GM18867 (cell line): ENCODE results near the gene HASPIN.
A peak's percentile ranks its signal among the peaks of the same experiment; 100 is the strongest.
"Not testable (repeated sequence)": the region's sequence is repeated elsewhere in the genome, so short reads cannot be mapped to it uniquely, and the experiment has no call there.

Source experiments
- ATAC-seq: cut with Tn5 transposase; IDR thresholded peaks from one replicate; pipeline ENCODE4 v1.9.1; 2021; ENCODE audit warnings: mild to moderate bottlenecking, moderate library complexity; ENCODE audit not compliant: unreplicated experiment

Gene HASPIN

DNA sequence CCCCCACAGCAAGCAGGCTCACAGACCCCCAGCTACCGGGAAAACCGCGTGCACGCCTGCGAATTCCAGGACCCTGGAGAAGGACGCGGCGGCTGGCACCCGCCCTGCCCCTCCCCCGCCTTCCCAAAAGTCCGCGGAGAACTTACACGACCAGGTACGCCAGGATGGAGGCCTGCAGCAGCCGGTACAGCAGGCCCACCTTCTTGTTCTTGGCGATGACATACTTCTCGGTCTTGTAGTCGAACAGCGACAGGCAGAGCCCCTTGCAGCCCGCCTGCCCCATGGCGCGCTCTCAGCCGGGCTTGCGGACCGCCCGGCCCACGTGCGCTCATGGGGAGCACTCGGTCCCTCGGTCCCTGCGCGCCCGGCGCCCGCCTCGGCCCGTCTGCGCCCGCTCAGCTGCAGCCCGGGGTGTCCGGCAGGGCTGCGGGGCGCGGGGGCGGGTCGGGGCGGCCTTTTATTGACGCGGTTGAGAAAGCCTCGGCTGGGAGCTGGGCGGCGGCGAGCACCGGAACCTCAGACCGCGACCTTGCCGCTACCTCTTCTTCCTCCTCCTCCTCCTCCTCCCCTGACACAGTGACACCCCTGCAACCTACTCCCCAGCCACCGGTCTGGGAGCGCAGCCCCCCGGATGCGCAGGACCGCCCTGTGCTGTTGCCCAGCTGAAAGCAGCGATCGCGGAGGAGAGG is 27.8 kb upstream of the HASPIN start, which contains the start of gene P2RX5:
Gene P2RX5 (minus strand): TSS at position 433 of the 689 bp plus-strand sequence. CDS start 150 bp downstream, at position 283.
- ATAC-seq = no peak

DNA sequence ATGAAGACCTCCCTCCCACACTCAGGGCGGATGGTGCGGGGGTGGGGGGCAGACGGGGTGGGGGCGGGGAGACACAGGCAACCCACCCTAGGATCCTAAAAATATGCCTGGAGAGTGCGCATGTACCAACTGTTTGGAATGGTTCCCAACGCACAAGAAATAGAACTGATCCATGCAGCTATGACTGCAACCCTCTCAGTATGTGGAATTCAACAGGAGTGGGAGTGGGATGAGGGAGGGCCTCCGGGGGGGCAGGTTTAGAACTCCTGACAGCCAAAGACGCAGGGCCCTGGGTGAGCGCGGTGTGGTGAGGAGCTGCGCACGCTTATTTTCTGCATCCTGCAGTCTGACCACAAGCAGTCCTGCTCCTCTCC is 26.6 kb upstream of the HASPIN start:
- no peak for ATAC-seq

DNA sequence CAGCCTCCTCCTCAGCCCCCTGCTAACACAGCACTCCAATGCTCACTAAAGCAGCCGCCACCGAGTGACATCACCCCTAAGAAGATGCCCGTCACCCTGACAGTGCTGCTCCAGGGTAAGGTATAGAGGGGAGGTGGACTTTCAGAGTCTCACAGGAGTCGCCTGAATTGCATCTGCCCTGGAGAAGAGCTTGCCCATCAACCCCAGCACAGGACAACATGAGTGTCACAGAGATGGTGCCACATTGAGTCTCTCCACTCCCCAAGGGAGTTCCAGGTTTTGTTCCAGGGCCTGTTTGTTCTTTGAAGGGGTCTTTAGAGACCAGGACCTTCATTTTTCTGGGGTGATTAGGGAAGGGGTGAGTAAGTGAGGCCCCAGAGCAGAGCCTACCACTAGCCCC is 25.6 kb upstream of the HASPIN start:
- no peak for ATAC-seq

DNA sequence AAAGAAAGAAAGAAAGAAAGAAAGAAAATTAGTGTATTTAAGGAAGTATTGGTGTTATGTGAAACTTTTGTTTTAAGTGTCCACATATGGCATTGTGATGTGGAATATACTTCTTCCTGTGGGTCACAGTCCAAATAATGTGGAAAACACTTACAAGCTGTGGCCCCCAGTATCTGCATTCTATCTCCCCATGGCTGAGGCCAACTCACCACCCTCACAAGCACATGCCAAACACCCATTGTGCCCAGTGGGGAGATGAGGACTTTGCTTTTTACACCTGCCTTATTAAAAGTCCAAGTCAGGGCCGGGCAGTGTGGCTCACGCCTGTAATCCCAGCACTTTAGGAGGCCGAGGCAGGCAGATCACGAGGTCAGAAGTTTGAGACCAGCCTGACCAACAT is 23.8 kb upstream of the HASPIN start:
- no peak for ATAC-seq

DNA sequence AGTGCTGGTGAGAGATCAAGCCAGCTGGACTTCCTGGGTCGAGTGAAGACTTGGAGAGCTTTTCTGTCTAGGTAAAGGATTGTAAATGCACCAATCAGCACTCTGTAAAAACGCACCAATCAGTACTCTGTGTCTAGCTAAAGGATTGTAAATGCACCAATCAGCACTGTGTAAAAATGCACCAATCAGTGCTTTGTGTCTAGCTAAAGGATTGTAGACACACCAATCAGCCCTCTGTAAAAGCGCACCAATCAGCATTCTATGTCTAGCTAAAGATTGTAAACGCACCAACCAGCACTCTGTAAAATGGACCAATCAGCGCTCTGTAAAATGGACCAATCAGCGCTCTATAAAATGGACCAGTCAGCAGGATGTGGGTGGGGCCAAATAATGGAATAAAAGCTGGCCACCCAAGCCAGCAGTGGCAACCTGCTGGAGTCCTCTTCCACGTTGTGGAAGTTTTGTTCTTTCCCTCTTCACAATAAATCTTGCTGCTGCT is 21.6 kb upstream of the HASPIN start:
- not testable (repeated sequence) for ATAC-seq

DNA sequence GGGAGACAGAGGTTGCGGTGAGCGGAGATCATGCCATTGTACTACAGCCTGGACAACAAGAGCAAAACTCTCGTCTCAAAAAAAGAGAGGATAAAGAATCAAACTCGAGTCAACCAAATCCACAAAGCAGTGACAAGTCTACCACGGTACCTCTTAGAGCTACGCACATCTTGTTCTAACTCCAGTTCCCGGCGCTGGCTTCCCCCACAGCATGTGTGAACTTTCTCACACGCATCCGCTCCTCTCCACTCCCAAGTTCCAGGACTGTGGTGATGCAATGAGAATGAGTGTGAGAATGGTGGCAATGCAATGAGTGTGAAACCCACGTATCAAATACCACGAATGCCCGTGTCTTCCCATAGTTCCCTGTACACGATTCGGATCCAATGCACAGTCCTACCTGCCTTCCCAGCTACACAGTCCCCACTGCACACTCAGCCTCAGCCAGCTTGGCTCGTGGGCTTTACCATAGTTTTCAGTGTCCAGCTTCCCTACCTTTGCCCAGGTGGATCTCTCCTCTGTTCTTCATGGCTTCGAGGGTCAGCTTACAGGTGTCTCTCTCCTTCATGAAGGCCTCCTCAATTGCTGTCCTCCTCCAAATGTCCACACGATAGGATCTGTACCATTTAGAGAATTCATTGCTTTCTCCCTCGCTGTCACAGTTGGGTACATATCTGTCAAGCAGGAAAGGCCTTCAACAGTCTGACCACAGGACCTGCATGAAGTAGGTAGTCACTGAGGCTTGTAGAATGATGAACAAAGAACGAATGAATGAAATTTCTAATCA is 18.6 kb upstream of the HASPIN start:
- no peak for ATAC-seq

DNA sequence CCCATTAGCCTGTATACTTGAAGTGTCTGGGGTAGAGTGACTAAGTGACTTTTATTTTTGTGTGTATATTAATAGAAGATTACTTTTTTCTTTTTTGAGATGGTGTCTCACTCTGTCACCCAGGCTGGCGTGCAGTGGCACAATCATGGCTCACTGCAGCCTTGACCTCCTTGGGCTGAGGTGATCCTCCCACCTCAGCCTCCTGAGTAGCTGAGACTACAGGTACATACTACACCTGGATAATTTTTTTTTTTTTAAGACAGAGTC is 18.1 kb upstream of the HASPIN start:
- not testable (repeated sequence) for ATAC-seq

DNA sequence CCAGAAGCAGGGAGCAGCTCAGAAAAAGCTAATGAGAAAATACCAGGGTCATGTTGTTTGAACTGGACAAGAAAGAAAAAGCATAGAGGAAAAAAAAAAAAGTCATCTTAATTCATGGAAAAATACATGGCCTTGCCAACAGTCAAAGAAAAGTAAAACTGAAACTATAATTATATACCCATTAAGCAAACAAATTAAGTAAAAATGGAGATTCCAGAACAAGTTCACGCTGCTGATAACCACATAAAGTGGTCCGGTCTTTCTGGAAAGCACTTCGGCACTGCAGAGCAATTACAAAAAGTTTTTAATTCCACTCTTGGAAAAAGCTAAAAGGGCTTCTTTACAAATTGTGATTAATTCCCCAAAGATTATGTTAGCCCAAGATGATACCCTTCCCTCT is 15.3 kb upstream of the HASPIN start:
- no peak for ATAC-seq

DNA sequence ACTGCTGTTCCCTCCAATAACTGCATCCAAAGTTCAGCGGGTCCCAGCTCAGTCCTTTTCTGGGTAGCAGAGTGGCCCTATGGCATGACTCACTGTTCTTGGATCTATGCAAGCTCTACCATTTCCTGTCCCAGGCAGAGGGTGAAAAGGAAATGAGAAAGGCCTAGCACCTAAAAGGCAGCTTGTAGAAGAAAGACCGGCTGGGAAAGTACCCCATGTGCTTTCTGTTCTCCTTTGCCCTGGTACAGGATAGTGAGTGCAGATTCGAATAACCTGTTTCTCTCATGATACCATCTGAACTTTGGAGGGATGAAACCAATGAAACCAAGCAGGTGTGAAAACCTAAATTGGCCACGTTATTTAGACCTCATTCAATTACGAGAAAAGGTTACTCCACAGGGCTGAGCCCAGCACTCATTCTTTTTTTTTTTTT is 12.7 kb upstream of the HASPIN start:
- peak; percentile 94 for ATAC-seq

DNA sequence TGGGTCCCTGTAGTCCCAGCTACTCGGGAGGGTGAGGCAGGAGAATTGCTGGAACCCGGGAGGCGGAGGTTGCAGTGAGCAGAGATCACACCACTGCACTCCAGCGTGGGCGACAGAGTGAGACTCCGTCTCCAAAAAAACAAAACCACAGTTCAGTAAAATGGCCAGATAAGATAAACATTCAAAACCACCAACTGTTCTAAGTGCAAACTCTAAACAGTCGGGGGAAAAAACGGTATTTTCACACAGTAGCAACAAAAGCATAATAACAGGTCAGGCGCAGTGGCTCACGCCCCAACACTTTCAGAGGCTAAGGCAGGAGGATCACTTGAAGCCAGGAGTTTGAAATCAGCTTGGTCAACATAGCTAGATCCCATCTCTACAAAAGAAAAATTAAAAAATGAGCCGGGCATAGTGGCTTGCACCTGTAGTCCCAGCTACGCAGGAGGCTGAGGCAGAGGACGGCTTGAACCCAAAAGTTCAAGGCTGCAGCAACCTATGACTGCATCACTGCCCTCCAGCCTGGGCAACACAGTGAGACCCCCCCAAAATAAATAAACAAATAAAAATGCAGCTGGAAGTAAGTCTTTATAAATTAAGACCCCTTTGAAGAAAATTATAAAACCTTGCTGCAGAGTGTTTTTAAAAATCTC is 10.8 kb upstream of the HASPIN start:
- ATAC-seq = no peak

DNA sequence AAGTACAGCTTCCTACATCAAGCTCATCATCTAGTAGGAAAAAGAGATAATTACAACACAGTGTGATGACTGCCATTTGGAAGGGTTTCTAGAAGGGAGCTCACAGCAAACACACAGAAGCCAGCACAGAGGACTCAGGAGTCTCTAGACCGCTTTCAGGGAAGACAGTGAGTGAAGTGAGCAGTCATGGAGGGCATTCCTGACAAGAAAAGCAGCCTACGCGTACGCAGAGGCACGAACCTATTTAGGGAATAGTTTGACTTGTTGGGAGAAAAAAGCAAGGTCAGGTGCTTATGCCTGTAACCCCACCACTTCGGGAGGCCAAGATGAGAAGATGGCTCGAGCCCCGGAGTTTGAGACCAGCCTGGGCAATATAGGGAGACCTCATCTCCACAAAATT is 8.4 kb upstream of the HASPIN start:
- ATAC-seq = no peak

DNA sequence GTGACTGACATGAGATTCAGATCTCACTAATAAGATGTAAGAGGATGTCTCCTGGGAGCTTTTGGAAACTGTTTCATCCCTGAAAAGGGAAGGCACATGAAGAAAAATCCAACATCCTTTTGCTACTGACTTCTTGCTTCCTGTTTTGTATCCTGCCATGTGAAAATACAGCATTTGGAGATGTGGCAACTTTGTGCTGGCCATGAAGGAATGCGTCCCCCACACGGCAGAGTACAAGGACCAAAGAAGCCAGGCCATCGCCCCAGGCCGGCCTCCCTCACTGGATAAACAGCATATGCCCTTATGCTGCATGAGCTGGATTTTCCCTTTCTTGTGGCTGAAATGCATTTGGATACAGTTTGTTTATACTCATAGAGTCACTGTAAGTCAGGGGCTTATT is 5.5 kb upstream of the HASPIN start:
- no peak for ATAC-seq

DNA sequence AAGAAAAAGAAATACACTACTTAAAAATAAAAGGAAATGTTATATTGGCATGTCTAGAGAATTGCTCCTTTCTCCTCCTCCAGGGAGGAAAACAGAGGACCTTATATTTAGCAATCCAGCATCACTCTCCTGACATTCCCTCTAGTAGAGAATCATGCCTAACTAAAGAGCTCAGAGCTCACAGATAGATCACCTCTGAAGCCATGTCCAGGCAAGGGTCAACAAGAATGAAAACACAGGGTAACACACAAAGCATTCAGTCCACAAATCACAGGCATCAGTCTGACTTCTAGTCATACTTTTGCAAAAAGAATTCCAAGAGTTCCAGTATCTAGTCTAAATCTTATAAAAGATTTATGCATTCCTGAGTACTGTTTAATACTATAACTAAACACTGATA is 4.4 kb upstream of the HASPIN start:
- ATAC-seq = no peak

DNA sequence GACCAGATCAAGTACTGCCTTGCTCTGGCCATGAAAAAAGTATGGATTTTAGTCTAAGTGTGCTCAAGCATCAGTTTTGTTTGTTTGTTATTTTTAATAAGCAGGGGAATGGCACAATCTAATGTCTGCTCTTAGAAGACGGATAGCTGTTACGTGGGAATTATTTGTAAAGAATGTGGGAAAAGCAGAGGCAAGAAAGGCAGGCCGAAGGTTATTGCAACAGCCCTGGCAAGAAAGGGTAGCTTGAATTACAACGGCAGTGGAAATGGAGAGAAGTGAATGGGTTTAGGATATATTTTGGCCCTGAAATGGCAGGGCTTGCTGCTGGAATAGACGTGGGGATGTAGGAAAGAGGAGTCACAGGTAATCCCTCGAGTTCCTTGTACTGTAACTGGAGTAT is 987 bp upstream of the HASPIN start:
- no peak for ATAC-seq

DNA sequence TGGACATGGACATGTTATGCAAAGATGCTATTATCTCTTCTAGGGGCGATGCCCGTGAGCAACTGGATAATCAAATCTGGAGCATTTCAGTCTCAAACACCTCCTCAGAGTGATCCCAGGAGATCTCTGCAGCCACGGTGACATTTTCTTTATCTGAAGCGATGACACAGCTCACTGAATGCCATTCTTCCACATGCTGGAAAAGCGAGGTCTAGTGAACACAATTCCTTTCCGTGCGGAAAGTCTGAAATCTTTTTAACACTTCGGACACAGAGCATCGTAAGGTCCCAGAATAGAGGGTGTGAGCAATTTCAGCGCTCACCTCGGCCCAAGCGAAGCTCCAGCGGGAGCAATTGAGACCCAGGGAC is 531 bp upstream of the HASPIN start:
- ATAC-seq = peak; percentile 10

DNA sequence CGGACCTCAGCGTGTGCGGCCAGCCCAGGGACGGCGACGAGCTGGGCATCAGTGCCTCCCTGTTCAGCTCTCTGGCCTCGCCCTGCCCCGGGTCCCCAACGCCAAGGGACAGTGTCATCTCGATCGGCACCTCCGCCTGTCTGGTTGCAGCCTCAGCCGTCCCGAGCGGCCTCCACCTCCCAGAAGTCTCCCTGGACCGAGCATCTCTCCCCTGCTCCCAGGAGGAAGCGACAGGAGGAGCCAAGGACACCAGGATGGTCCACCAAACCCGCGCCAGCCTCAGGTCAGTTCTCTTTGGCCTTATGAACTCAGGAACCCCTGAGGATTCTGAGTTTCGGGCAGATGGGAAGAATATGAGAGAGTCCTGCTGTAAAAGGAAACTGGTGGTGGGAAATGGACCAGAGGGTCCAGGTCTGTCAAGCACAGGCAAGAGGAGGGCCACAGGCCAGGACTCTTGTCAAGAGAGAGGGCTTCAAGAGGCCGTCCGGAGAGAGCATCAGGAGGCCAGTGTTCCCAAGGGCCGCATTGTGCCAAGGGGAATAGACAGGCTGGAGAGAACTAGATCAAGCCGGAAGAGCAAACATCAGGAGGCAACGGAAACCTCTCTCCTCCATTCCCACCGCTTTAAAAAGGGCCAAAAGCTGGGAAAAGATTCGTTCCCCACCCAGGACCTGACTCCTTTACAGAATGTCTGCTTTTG is 825 bp downstream of the HASPIN start:
- ATAC-seq = no peak

DNA sequence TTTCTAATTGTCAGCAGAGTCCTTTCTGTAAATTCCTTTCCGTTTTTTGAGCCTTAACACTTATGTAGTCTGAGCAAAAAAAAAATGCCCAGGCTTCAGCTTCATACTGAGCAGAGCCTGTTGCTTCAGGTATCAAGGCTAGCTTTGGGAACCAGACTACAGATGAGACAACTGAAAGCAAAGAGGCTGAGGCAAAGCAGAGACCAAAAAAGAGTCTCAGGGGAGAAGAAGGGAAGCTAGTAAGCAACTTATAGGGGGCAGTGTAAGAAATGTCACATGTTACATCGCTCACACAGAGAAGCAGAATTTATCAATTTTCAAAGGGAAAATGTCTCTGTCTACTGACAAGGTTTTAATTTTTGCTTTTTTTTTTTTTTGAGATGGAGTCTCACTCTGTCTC is 3.3 kb downstream of the HASPIN start:
- ATAC-seq = no peak

DNA sequence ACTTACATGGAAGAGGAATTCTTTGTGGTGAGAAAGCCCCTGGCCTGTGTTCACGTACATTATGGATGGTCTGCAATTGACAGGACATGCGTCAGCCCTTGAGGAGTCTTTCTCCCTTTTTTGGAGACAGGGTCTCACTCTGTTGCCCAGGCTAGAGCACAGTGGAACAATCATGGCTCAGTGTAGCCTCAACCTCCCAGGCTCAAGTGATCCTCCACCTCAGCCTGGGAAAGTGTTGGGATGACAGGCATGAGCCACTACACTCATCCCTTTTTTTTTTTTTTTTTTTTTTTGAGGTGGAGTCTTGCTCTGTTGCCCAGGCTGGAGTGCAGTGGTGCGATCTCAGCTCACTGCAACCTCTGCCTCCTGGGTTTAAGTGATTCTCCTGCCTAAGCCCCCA is 4.4 kb downstream of the HASPIN start:
- ATAC-seq = not testable (repeated sequence)

DNA sequence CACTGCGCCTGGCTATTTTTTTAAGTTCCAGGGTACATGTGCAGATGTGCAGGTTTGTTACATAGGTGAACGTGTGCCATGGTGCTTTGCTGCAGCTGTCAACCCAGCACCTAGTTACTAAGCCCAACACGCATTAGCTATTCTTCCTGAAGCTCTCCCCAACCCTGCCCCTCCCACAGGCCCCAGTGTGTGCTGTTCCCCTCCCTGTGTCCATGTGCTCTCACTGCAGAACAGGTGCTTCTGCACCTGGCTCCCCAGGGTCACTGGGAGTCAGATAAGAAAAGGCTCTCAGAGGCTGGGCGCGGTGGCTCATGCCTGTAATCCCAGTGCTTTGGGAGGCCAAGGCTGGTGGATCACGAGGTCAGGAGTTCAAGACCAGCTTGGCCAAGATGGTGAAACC is 6.2 kb downstream of the HASPIN start:
- ATAC-seq = no peak

DNA sequence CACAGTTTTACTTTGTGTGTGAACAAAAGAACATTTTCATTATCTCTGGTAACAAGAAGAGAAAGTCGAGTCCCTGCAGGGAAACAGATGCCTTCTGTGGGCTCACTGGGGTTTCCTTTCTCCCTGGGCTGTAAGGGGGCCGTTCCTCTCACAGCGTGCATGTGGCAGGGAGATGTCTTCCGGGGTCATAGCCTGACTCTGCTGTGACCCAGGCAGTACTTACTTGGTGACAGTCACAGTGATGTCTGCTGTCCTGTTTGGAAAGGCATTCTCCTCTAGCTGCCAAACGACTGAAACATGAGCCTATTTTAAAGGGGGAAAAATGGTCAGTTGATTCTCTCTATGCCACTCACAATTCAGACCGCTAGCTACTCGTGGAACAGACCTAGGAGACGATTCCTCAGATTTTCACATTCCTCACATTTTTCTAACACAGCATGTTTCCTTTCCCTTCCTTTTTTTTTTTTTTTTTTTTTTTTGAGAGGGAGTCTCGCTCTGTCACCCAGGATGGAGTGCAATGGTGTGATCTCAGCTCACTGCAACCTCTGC is 7.3 kb downstream of the HASPIN start:
- ATAC-seq = no peak

DNA sequence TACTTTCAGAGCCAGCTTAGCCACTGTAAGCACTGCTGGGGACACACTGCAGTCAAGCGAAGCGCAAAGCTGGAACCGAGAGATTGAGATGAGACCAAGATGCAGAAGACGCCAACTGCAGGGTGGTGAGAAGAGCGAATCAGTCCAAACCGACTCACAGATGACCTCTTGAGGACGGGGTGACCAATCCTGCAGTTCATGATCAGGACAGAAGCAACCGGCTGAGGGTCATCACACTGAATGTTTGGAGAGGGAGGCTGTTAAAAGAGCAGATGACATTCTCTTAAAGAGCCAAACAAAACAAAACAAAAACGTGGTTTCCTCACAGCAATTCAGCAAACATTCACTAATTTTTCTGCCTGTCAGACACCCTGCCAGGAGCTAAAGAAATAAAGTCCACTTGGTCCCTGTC is 8.5 kb downstream of the HASPIN start:
- ATAC-seq = peak; percentile 64
